K562 (cell line): ENCODE results near the gene TOR1AIP1. TPM values are rescaled to one million over a fixed set of nuclear protein-coding genes. Genes with fewer than 3 reads are reported as not detected.

ENCODE experiments used
- ARID1B ChIP-seq: fragments of 450-650 bp; IDR thresholded peaks from 2 replicates; pipeline ENCODE4 v1.6.1; 2016; ENCODE audit warnings: antibody characterized with exemption, mild to moderate bottlenecking, inconsistent platforms
- ATF1 ChIP-seq, 2 experiments: fragments of 450-650 bp in 1 of 2; IDR thresholded peaks; 2 replicates each; pipeline ENCODE4 v1.6.1; 2016; ENCODE audit warnings: missing compliant biosample characterization in 1 of 2, missing genetic modification characterization in 1 of 2
- BRCA1 ChIP-seq, 2 experiments: fragments of 450-650 bp in 1 of 2; sonication (generic) in 1 of 2; formaldehyde crosslinking in 1 of 2; IDR thresholded peaks; 2 replicates each; pipeline versions ENCODE4 v1.5.0 to v1.6.1; 2017 to 2020; ENCODE audit warnings: mild to moderate bottlenecking in 1 of 2, missing genetic modification reagents in 1 of 2
- CHCHD3 ChIP-seq: fragments of 250-450 bp; sonication (Bioruptor Pico); IDR thresholded peaks from 2 replicates; pipeline ENCODE4 v2.1.2; 2022; ENCODE audit warnings: mild to moderate bottlenecking
- HEY1 ChIP-seq: fragments of 250-450 bp; sonication (Bioruptor Pico); IDR thresholded peaks from 2 replicates; pipeline ENCODE4 v1.5.0; 2020; ENCODE audit warnings: mild to moderate bottlenecking, moderate library complexity, borderline replicate concordance
- HMG20A ChIP-seq: fragments of 450-650 bp; formaldehyde crosslinking; conservative IDR thresholded peaks from 2 replicates; pipeline ENCODE4 v1.4.0; 2020; ENCODE audit warnings: mild to moderate bottlenecking, mixed read lengths
- MYNN ChIP-seq, 2 experiments: sonication (generic); formaldehyde crosslinking in 1 of 2; IDR thresholded peaks; 2 replicates each; pipeline versions ENCODE4 v1.5.0 to v1.6.1; 2016 to 2020; ENCODE audit warnings: antibody characterized with exemption in 1 of 2, missing genetic modification reagents in 1 of 2
- NBN ChIP-seq: fragments of 450-650 bp; IDR thresholded peaks from 2 replicates; pipeline ENCODE4 v1.6.1; 2016; ENCODE audit warnings: low read depth, mild to moderate bottlenecking
- SAFB ChIP-seq: fragments of 200-400 bp; formaldehyde crosslinking; IDR thresholded peaks from 2 replicates; pipeline ENCODE4 v1.6.1; 2017; ENCODE audit warnings: low read depth, low read length, borderline replicate concordance
- SP1 ChIP-seq: sonication (generic); formaldehyde crosslinking; IDR thresholded peaks from 2 replicates; pipeline ENCODE4 v1.8.1; 2022; ENCODE audit warnings: mild to moderate bottlenecking, missing genetic modification reagents
- TCF3 ChIP-seq: sonication (generic); formaldehyde crosslinking; IDR thresholded peaks from 2 replicates; pipeline ENCODE4 v1.4.0; 2020; ENCODE audit warnings: mild to moderate bottlenecking, missing genetic modification reagents
- ZBTB7A ChIP-seq: IDR thresholded peaks from 2 replicates; pipeline ENCODE4 v1.6.1; 2011; ENCODE audit warnings: low read depth, mild to moderate bottlenecking, low read length, moderate library complexity, borderline replicate concordance; ENCODE audit not compliant: control insufficient read depth
- ZBTB8A ChIP-seq: fragments of 450-650 bp; IDR thresholded peaks from 2 replicates; pipeline ENCODE4 v1.6.1; 2018; ENCODE audit warnings: mild to moderate bottlenecking, moderate library complexity; ENCODE audit not compliant: partially characterized antibody
- ZNF124 ChIP-seq: sonication (generic); formaldehyde crosslinking; IDR thresholded peaks from 2 replicates; pipeline ENCODE4 v1.8.1; 2022; ENCODE audit warnings: missing genetic modification reagents
- ZNF134 ChIP-seq: fragments of 250-450 bp; sonication (Bioruptor Pico); conservative IDR thresholded peaks from 2 replicates; pipeline ENCODE4 v1.4.0; 2020
- ZNF140 ChIP-seq: fragments of 250-450 bp; sonication (Bioruptor Pico); IDR thresholded peaks from 2 replicates; pipeline ENCODE4 v1.8.0; 2021; ENCODE audit warnings: moderate library complexity, mild to moderate bottlenecking, inconsistent platforms
- ZNF197 ChIP-seq: fragments of 200-800 bp; sonication (Bioruptor generic); IDR thresholded peaks from 2 replicates; pipeline ENCODE4 v1.6.1; 2016; ENCODE audit warnings: low read depth, missing genetic modification characterization, missing compliant biosample characterization
- polyA plus RNA-seq, 8 experiments: library from polyadenylated mRNA; depleted of rRNA in 4 of 8; stranded (reverse) in 5 of 8; unstranded in 3 of 8; fragments of >200 nt; fragmentation: Nextera tagmentation in 2 of 8; fragmentation: Illumina TruSeq in 1 of 8; extraction: Ambion mirVana in 2 of 8; extraction: Trizol in 1 of 8; gene quantifications; 2 replicates each; pipeline versions ENCODE4 v1.2.1 to v1.2.3, GENCODE V29; 2011 to 2014; ENCODE audit warnings: inconsistent platforms in 1 of 8, missing spikeins in 1 of 8
- total RNA-seq, 7 experiments: library from RNA; depleted of rRNA in 6 of 7; stranded (reverse); fragments of >200 nt in 6 of 7; fragmentation: Illumina TruSeq in 2 of 7; extraction: Trizol in 2 of 7; gene quantifications; 2 replicates each; pipeline versions ENCODE4 v1.2.1 to v1.2.3, GENCODE V29; 2011 to 2021; ENCODE audit warnings: low replicate concordance in 1 of 7
- TF ChIP-seq, protein P1 (sequence below): fragments of 450-650 bp; IDR thresholded peaks from 2 replicates; pipeline ENCODE4 v1.6.1; 2017; ENCODE audit warnings: mild to moderate bottlenecking, moderate library complexity
- TF ChIP-seq, protein P2 (sequence below): sonication (generic); formaldehyde crosslinking; IDR thresholded peaks from 2 replicates; pipeline ENCODE4 v1.8.1; 2023; ENCODE audit warnings: mild to moderate bottlenecking, missing genetic modification reagents, moderate library complexity
- TF ChIP-seq, protein P3 (sequence below): fragments of 450-650 bp; IDR thresholded peaks from 2 replicates; pipeline ENCODE4 v1.7.1; 2018; ENCODE audit warnings: mild to moderate bottlenecking, low read depth; ENCODE audit not compliant: partially characterized antibody
- TF ChIP-seq, protein P4 (sequence below): sonication (generic); formaldehyde crosslinking; IDR thresholded peaks from 2 replicates; pipeline ENCODE4 v1.9.0; 2022; ENCODE audit warnings: mild to moderate bottlenecking, missing genetic modification reagents

TOR1AIP1 gene
- total and polyA plus RNA-seq, 9 of the 15 experiments (the other 6 are each of a cell fraction or from before 2014, with no cell fraction given) = 18.1 to 46.9 (median 35.5) TPM

DNA sequence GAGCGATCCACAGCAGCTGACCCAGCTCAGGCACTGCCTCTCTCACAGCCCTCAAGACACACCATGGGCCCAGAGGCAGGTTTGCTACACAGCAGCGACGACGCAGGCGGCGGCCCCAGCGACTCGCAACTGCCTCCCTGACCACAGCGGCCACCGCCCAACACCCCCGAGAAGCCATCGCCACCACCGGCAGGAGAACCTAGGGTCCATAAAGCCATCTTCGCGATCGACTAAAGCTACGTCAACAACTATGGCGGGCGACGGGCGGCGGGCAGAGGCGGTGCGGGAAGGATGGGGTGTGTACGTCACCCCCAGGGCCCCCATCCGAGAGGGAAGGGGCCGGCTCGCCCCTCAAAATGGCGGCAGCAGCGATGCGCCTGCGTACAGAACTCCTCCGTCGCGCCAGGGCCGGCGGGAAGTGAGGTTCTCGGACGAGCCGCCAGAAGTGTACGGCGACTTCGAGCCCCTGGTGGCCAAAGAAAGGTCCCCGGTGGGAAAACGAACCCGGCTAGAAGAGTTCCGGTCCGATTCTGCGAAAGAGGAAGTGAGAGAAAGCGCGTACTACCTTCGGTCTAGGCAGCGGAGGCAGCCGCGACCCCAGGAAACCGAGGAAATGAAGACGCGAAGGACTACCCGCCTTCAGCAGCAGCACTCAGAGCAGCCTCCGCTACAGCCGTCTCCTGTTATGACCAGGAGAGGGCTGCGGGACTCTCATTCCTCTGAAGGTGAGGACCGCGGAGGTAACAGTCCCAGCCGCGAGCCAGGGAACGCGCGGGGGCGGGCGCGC, at the start of gene TOR1AIP1 (continued):
- TF ChIP-seq ZBTB8A = no peak
- no peak for TF ChIP-seq ZNF140 (CRISPR knock-in tag)
- TF ChIP-seq HEY1 (CRISPR knock-in tag) = peak; percentile 20; the same call in 1 of the 2 replicates
- TF ChIP-seq ZNF197 (CRISPR knock-in tag) = peak; percentile 97
- no peak for TF ChIP-seq SAFB
- peak; percentile 45 for TF ChIP-seq ARID1B
- no peak for TF ChIP-seq HMG20A
- peak; percentile 94 for TF ChIP-seq NBN
- TF ChIP-seq ZBTB7A = peak; percentile 95
- TF ChIP-seq, protein P1, sequence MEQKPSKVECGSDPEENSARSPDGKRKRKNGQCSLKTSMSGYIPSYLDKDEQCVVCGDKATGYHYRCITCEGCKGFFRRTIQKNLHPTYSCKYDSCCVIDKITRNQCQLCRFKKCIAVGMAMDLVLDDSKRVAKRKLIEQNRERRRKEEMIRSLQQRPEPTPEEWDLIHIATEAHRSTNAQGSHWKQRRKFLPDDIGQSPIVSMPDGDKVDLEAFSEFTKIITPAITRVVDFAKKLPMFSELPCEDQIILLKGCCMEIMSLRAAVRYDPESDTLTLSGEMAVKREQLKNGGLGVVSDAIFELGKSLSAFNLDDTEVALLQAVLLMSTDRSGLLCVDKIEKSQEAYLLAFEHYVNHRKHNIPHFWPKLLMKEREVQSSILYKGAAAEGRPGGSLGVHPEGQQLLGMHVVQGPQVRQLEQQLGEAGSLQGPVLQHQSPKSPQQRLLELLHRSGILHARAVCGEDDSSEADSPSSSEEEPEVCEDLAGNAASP = no peak
- no peak for TF ChIP-seq BRCA1 (IDR thresholded peaks at IDR 0.05)
- no peak for TF ChIP-seq BRCA1 (CRISPR knock-in tag; IDR thresholded peaks at IDR 0.05)
- TF ChIP-seq ZNF134 (CRISPR knock-in tag) = peak; percentile 61; the same call in 1 of the 2 replicates
- peak; percentile 97 for TF ChIP-seq SP1
- peak; percentile 34; the same call in 1 of the 2 replicates for TF ChIP-seq MYNN (IDR thresholded peaks at IDR 0.05)
- TF ChIP-seq MYNN (CRISPR knock-in tag; IDR thresholded peaks at IDR 0.05) = no peak
- TF ChIP-seq TCF3 (CRISPR knock-in tag) = peak; percentile 47
- peak; percentile 63; the same call in 1 of the 2 replicates for TF ChIP-seq ATF1 (CRISPR knock-in tag; IDR thresholded peaks at IDR 0.05)
- TF ChIP-seq ATF1 (tag; IDR thresholded peaks at IDR 0.05) = peak; percentile 99
- TF ChIP-seq ZNF124 (CRISPR knock-in tag) = no peak
- TF ChIP-seq, protein P2, sequence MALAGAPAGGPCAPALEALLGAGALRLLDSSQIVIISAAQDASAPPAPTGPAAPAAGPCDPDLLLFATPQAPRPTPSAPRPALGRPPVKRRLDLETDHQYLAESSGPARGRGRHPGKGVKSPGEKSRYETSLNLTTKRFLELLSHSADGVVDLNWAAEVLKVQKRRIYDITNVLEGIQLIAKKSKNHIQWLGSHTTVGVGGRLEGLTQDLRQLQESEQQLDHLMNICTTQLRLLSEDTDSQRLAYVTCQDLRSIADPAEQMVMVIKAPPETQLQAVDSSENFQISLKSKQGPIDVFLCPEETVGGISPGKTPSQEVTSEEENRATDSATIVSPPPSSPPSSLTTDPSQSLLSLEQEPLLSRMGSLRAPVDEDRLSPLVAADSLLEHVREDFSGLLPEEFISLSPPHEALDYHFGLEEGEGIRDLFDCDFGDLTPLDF (CRISPR knock-in tag) = peak; percentile 95
- TF ChIP-seq, protein P3, sequence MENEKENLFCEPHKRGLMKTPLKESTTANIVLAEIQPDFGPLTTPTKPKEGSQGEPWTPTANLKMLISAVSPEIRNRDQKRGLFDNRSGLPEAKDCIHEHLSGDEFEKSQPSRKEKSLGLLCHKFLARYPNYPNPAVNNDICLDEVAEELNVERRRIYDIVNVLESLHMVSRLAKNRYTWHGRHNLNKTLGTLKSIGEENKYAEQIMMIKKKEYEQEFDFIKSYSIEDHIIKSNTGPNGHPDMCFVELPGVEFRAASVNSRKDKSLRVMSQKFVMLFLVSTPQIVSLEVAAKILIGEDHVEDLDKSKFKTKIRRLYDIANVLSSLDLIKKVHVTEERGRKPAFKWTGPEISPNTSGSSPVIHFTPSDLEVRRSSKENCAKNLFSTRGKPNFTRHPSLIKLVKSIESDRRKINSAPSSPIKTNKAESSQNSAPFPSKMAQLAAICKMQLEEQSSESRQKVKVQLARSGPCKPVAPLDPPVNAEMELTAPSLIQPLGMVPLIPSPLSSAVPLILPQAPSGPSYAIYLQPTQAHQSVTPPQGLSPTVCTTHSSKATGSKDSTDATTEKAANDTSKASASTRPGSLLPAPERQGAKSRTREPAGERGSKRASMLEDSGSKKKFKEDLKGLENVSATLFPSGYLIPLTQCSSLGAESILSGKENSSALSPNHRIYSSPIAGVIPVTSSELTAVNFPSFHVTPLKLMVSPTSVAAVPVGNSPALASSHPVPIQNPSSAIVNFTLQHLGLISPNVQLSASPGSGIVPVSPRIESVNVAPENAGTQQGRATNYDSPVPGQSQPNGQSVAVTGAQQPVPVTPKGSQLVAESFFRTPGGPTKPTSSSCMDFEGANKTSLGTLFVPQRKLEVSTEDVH = peak; percentile 94
- TF ChIP-seq, protein P4, sequence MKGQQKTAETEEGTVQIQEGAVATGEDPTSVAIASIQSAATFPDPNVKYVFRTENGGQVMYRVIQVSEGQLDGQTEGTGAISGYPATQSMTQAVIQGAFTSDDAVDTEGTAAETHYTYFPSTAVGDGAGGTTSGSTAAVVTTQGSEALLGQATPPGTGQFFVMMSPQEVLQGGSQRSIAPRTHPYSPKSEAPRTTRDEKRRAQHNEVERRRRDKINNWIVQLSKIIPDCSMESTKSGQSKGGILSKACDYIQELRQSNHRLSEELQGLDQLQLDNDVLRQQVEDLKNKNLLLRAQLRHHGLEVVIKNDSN (CRISPR knock-in tag) = no peak
- no peak; the same call in 1 of the 2 replicates for TF ChIP-seq CHCHD3 (CRISPR knock-in tag)
